H1 (cell line): ENCODE measurements around the gene C2orf42. TPM values are rescaled to one million over a fixed set of nuclear protein-coding genes. Genes with fewer than 3 reads are reported as not detected.

Source experiments
- ASH2L ChIP-seq: fragments of 200-600, 300-600 bp; sonication (generic); IDR thresholded peaks from one replicate; pipeline ENCODE4 v1.7.1; 2017; ENCODE audit warnings: low read length
- BRCA1 ChIP-seq: IDR thresholded peaks from 2 replicates; pipeline ENCODE4 v1.6.1; 2012; ENCODE audit warnings: low read depth, low read length, improper control_type of control experiment
- CBX8 ChIP-seq: fragments of 300-800, 300-1000 bp; sonication (generic); IDR thresholded peaks from 2 replicates; pipeline ENCODE4 v1.7.1; 2016; ENCODE audit warnings: low read depth, low read length, borderline replicate concordance
- KDM5A ChIP-seq: fragments of 200-600 bp; IDR thresholded peaks from 2 replicates; pipeline ENCODE4 v1.7.1; 2012; ENCODE audit warnings: mild to moderate bottlenecking, low read length, inconsistent platforms, mixed read lengths
- RBBP5 ChIP-seq: IDR thresholded peaks from 2 replicates; pipeline ENCODE4 v1.7.1; 2012; ENCODE audit warnings: low read depth, mild to moderate bottlenecking, inconsistent platforms, low read length, moderate library complexity, borderline replicate concordance
- SUZ12 ChIP-seq: fragments of 200-600 bp; sonication (generic); IDR thresholded peaks from 2 replicates; pipeline ENCODE4 v1.6.1; 2012; ENCODE audit warnings: mild to moderate bottlenecking, inconsistent platforms, low read length, moderate library complexity, mixed read lengths
- TEAD4 ChIP-seq: IDR thresholded peaks from 2 replicates; pipeline ENCODE4 v1.6.1; 2012; ENCODE audit warnings: low read depth, low read length, inconsistent platforms, mixed read lengths
- polyA plus RNA-seq, 7 experiments: library from polyadenylated mRNA; depleted of rRNA in 3 of 7; stranded (reverse) in 5 of 7; unstranded in 2 of 7; fragments of >200 nt in 5 of 7; fragments of 200-250 nt in 2 of 7; gene quantifications; 1 replicate in 5 of 7; 2 replicates in 1 of 7; 4 replicates in 1 of 7; pipeline versions ENCODE4 v1.2.1 to v1.2.3, GENCODE V29; 2011 to 2013; ENCODE audit warnings: missing spikeins in 2 of 7, mixed read lengths in 2 of 7
- total RNA-seq: library from RNA; stranded (reverse); fragmentation: NEBNext Ultra II Directional; extraction: Animal tissue kit (Norgen Biotek cat#: 25700); gene quantifications from 2 replicates; pipeline ENCODE4 v1.2.1, GENCODE V29; 2021

Gene C2orf42
- total and polyA plus RNA-seq, 2 of the 8 experiments (the other 6 are each of a cell fraction or from before 2014, with no cell fraction given), result 3.9 to 10.7 TPM

- TF ChIP-seq RBBP5 (no peak), ASH2L (no peak), CBX8 (no peak), KDM5A (no peak), SUZ12 (no peak), TEAD4 (no peak), BRCA1 (no peak)
Measured at GRCh38 chr2:70145144-70145490, 45.7 kb downstream of the C2orf42 start (continued).
